Stimulated activated CD8-positive, alpha-beta memory T cell treated with anti-CD3 and anti-CD28 coated beads, Interleukin-2, amount 100 ng/mL, for 48 hours (primary cell): ENCODE measurements around the gene COMMD9.
"Not testable (repeated sequence)": the region's sequence is repeated elsewhere in the genome, so short reads cannot be mapped to it uniquely, and the experiment has no call there.

Source experiments
- DNase-seq, 2 donors: peaks; one replicate each; pipeline ENCODE4 v3.0.0-alpha.2; 2020; ENCODE audit warnings: low read depth in 2 of 2

COMMD9 gene

GRCh38 chr11:36289226-36289852 is at the start of gene COMMD9:
COMMD9 (minus strand) TSS chr11:36289424; CDS start chr11:36289412, 12 bp downstream.
- DNase-seq = peak; percentile 89 to 93

- no peak for DNase-seq
These were observed 44.7 kb upstream of the COMMD9 start for GRCh38 chr11:36333897-36334296.

- DNase-seq = no peak
These were observed 44.2 kb upstream of the COMMD9 start for GRCh38 chr11:36333468-36333867.

- DNase-seq = no peak
These were observed 41.2 kb upstream of the COMMD9 start for GRCh38 chr11:36330411-36330810.

- no peak for DNase-seq
These were observed 39.9 kb upstream of the COMMD9 start for GRCh38 chr11:36328966-36329673.

- no peak for DNase-seq
These were observed 37.5 kb upstream of the COMMD9 start for GRCh38 chr11:36326524-36327419.

- DNase-seq = not testable (repeated sequence)
These were observed 36.2 kb upstream of the COMMD9 start for GRCh38 chr11:36325403-36325802.

GRCh38 chr11:36324956-36325355 is 35.7 kb upstream of the COMMD9 start:
- DNase-seq = not testable (repeated sequence)

- no peak for DNase-seq
These were observed 28.8 kb upstream of the COMMD9 start for GRCh38 chr11:36317992-36318391.

GRCh38 chr11:36316049-36316448 is 26.8 kb upstream of the COMMD9 start:
- no peak for DNase-seq

GRCh38 chr11:36314434-36314767 is 25.2 kb upstream of the COMMD9 start:
- no peak for DNase-seq

GRCh38 chr11:36313750-36314433 is 24.7 kb upstream of the COMMD9 start:
- DNase-seq = no peak

GRCh38 chr11:36312611-36313472 is 23.6 kb upstream of the COMMD9 start:
- no peak for DNase-seq

GRCh38 chr11:36311926-36312595 is 22.8 kb upstream of the COMMD9 start:
- DNase-seq = no peak

- no peak for DNase-seq
These were observed 20.6 kb upstream of the COMMD9 start for GRCh38 chr11:36309779-36310178.

GRCh38 chr11:36308577-36308976 is 19.4 kb upstream of the COMMD9 start:
- no peak for DNase-seq

- DNase-seq = no peak
These were observed 17.7 kb upstream of the COMMD9 start for GRCh38 chr11:36306888-36307287.

GRCh38 chr11:36305047-36305446 is 15.8 kb upstream of the COMMD9 start:
- no peak for DNase-seq

- DNase-seq = no peak
These were observed 15.1 kb upstream of the COMMD9 start for GRCh38 chr11:36304351-36304750.

- no peak for DNase-seq
These were observed 11.4 kb upstream of the COMMD9 start for GRCh38 chr11:36300650-36301049.
